Naive thymus-derived CD4-positive, alpha-beta T cell (primary cell): ENCODE data around the gene EYS. TPM values are rescaled to one million over a fixed set of nuclear protein-coding genes. Genes with fewer than 3 reads are reported as not detected.

Source experiments
- ATAC-seq: fragments of 150-1000 bp; cut with Tn5 transposase; 2 replicates; pipeline ENCODE4 v1.10.0; 2021; ENCODE audit warnings: mild to moderate bottlenecking, moderate library complexity
- CTCF ChIA-PET: fragments of 350-600 bp; sonication (Branson Sonifier 250); formaldehyde crosslinking; loops from one replicate; lab custom pipeline; 2021; ENCODE audit warnings: antibody characterized with exemption; lab: Charles Lee
- POLR2A ChIA-PET: fragments of 350-600 bp; sonication (Branson Sonifier 250); formaldehyde crosslinking; loops from one replicate; lab custom pipeline; 2021; ENCODE audit warnings: antibody characterized with exemption, inconsistent platforms; lab: Charles Lee
- DNase-seq, 9 donors: peaks; one replicate each; pipeline versions ENCODE4 v3.0.0 to v3.0.0-alpha.2; 2020 to 2022; ENCODE audit warnings: mixed read lengths in 1 of 9
- H3K27ac ChIP-seq: one replicate; pipeline ENCODE4 v1.7.0; 2013; ENCODE audit warnings: mild to moderate bottlenecking, low read depth, low read length, moderate library complexity
- H3K27me3 ChIP-seq, 2 donors: one replicate each; pipeline ENCODE4 v1.7.0; 2013; ENCODE audit warnings: low read length in 2 of 2, mild to moderate bottlenecking in 2 of 2, moderate library complexity in 2 of 2; ENCODE audit not compliant: control insufficient read depth in 2 of 2, insufficient read depth in 2 of 2
- H3K36me3 ChIP-seq, 3 experiments: 1 replicate in 2 of 3; 2 replicates in 1 of 3; pipeline ENCODE4 v1.7.0; 2013; ENCODE audit warnings: low read length in 3 of 3, mild to moderate bottlenecking in 3 of 3, moderate library complexity in 1 of 3; ENCODE audit not compliant: insufficient read depth in 3 of 3, control insufficient read depth in 2 of 3
- H3K4me1 ChIP-seq, 2 donors: one replicate each; pipeline ENCODE4 v1.7.0; 2013; ENCODE audit warnings: low read length in 2 of 2, mild to moderate bottlenecking in 2 of 2, moderate library complexity in 1 of 2; ENCODE audit not compliant: control insufficient read depth in 2 of 2, insufficient read depth in 2 of 2
- H3K4me3 ChIP-seq: 2 replicates; pipeline ENCODE4 v1.7.0; 2013; ENCODE audit warnings: mild to moderate bottlenecking, low read length
- H3K9me3 ChIP-seq, 3 experiments: 1 replicate in 2 of 3; 2 replicates in 1 of 3; pipeline ENCODE4 v1.7.0; 2013; ENCODE audit warnings: low read length in 3 of 3; ENCODE audit not compliant: control insufficient read depth in 2 of 3
- H3K27ac Mint-ChIP-seq, 9 donors: one replicate each; pipeline ENCODE4 v1.8.0; 2020 to 2022; ENCODE audit warnings: mixed read lengths in 9 of 9, mild to moderate bottlenecking in 8 of 9, moderate library complexity in 5 of 9, inconsistent platforms in 2 of 9
- H3K27me3 Mint-ChIP-seq, 5 donors: one replicate each; pipeline ENCODE4 v1.8.0; 2021 to 2022; ENCODE audit warnings: mixed read lengths in 5 of 5, mild to moderate bottlenecking in 1 of 5
- H3K36me3 Mint-ChIP-seq, 5 donors: one replicate each; pipeline ENCODE4 v1.8.0; 2020 to 2022; ENCODE audit warnings: mixed read lengths in 5 of 5, mild to moderate bottlenecking in 3 of 5, inconsistent platforms in 1 of 5
- H3K4me1 Mint-ChIP-seq, 7 donors: one replicate each; pipeline ENCODE4 v1.8.0; 2020 to 2022; ENCODE audit warnings: mixed read lengths in 7 of 7, mild to moderate bottlenecking in 3 of 7, inconsistent platforms in 1 of 7
- H3K4me3 Mint-ChIP-seq, 10 donors: one replicate each; pipeline ENCODE4 v1.8.0; 2020 to 2022; ENCODE audit warnings: mild to moderate bottlenecking in 10 of 10, mixed read lengths in 10 of 10, moderate library complexity in 6 of 10, inconsistent platforms in 2 of 10
- H3K9me3 Mint-ChIP-seq, 11 donors: one replicate each; pipeline ENCODE4 v1.8.0; 2020 to 2022; ENCODE audit warnings: mixed read lengths in 11 of 11, mild to moderate bottlenecking in 4 of 11, inconsistent platforms in 1 of 11, moderate library complexity in 1 of 11
- intact Hi-C, 2 donors: fragments of 100-400 bp; cut with micrococcal nuclease; formaldehyde crosslinking; loops; one replicate each; pipeline ENCODE4 v1.15.1; 2023
- polyA plus RNA-seq, 2 donors: library from polyadenylated mRNA; unstranded; fragments of 300-500 nt; fragmentation: Illumina TruSeq; gene quantifications; one replicate each; pipeline ENCODE4 v1.2.3, GENCODE V29; 2021
- total RNA-seq, 6 experiments: library from RNA in 5 of 6; stranded (reverse) in 5 of 6; gene quantifications; 1 replicate in 5 of 6; 2 replicates in 1 of 6; pipeline ENCODE4 v1.2.3 and lab custom pipeline; 2021 to 2026

EYS gene
- total and polyA plus RNA-seq, 7 experiments from 2014 or later, result 0.07 to 0.21 (median 0.13) TPM; not detected in 4

GRCh38 chr6:63881791-63882190 lies 1825.2 kb downstream of the EYS start:
- no peak overlapping the region for H3K27ac Mint-ChIP-seq
- intact Hi-C loops, result no loop called here
- H3K4me1 Mint-ChIP-seq, result no peaks in the 10 kb centered on the region
- CTCF ChIA-PET, result no interaction called here
- no peaks in the 10 kb centered on the region for H3K27me3 ChIP-seq
- no peak overlapping the region for H3K4me3 Mint-ChIP-seq
- peaks cover 0 to 4% (median 2%) of the 10 kb centered on the region in 5 donors for H3K27me3 Mint-ChIP-seq
- H3K4me1 ChIP-seq, result no peaks in the 10 kb centered on the region
- peaks cover 0 to 18% (median 3%) of the 10 kb centered on the region in 11 donors for H3K9me3 Mint-ChIP-seq
- POLR2A ChIA-PET, result no interaction called here
- no peaks in the 10 kb centered on the region for H3K36me3 ChIP-seq
- H3K9me3 ChIP-seq, result no peaks in the 10 kb centered on the region
- no peak for ATAC-seq
- H3K4me3 ChIP-seq, result no peak overlapping the region
- no peak overlapping the region for H3K27ac ChIP-seq
- H3K36me3 Mint-ChIP-seq, result peaks cover 0 to 4% (median 0%) of the 10 kb centered on the region in 5 donors
- no peak for DNase-seq

- no peaks in the 10 kb centered on the region for H3K9me3 ChIP-seq
- DNase-seq (no peak), ATAC-seq (no peak)
- Mint-ChIP-seq H3K9me3 (peaks cover 0 to 17% (median 5%) of the 10 kb centered on the region in 11 donors), H3K4me3 (no peak overlapping the region), H3K27ac (no peak overlapping the region), H3K36me3 (no peaks in the 10 kb centered on the region), H3K4me1 (no peaks in the 10 kb centered on the region), H3K27me3 (no peaks in the 10 kb centered on the region)
- no peak overlapping the region for H3K4me3 ChIP-seq
- intact Hi-C loops, result no loop called here
- H3K36me3 ChIP-seq, result no peaks in the 10 kb centered on the region
- H3K27me3 ChIP-seq, result no peaks in the 10 kb centered on the region
- H3K4me1 ChIP-seq, result no peaks in the 10 kb centered on the region
- no peak overlapping the region for H3K27ac ChIP-seq
- ChIA-PET CTCF (no interaction called here), POLR2A (no interaction called here)
Observed at GRCh38 chr6:63872233-63872632, 1834.8 kb downstream of the EYS start.

- no peaks in the 10 kb centered on the region for H3K36me3 ChIP-seq
- H3K4me1 Mint-ChIP-seq, result no peaks in the 10 kb centered on the region
- H3K27me3 ChIP-seq, result no peaks in the 10 kb centered on the region
- no peak for ATAC-seq
- H3K27me3 Mint-ChIP-seq, result no peaks in the 10 kb centered on the region
- ChIA-PET CTCF (no interaction called here), POLR2A (no interaction called here)
- no peak overlapping the region for H3K27ac Mint-ChIP-seq
- DNase-seq, result no peak
- no peaks in the 10 kb centered on the region for H3K4me1 ChIP-seq
- H3K9me3 ChIP-seq, result no peaks in the 10 kb centered on the region
- H3K4me3 ChIP-seq, result no peak overlapping the region
- no peak overlapping the region for H3K4me3 Mint-ChIP-seq
- intact Hi-C loops, result no loop called here
- no peak overlapping the region for H3K27ac ChIP-seq
- H3K9me3 Mint-ChIP-seq, result peaks cover 0 to 5% (median 0%) of the 10 kb centered on the region in 11 donors
- no peaks in the 10 kb centered on the region for H3K36me3 Mint-ChIP-seq
Observed at GRCh38 chr6:63868351-63868750, 1838.7 kb downstream of the EYS start.

GRCh38 chr6:63864671-63865318 lies 1842.2 kb downstream of the EYS start:
- DNase-seq (no peak), ATAC-seq (no peak)
- intact Hi-C loops, result no loop called here
- Histone ChIP-seq H3K27me3 (no peaks in the 10 kb centered on the region), H3K4me1 (no peaks in the 10 kb centered on the region), H3K36me3 (no peaks in the 10 kb centered on the region), H3K9me3 (no peaks in the 10 kb centered on the region), H3K4me3 (no peak overlapping the region), H3K27ac (no peak overlapping the region)
- no peaks in the 10 kb centered on the region for H3K4me1 Mint-ChIP-seq
- H3K4me3 Mint-ChIP-seq, result no peak overlapping the region
- ChIA-PET POLR2A (no interaction called here), CTCF (no interaction called here)
- no peaks in the 10 kb centered on the region for H3K36me3 Mint-ChIP-seq
- H3K27ac Mint-ChIP-seq, result no peak overlapping the region
- H3K27me3 Mint-ChIP-seq, result no peaks in the 10 kb centered on the region
- H3K9me3 Mint-ChIP-seq, result no peaks in the 10 kb centered on the region

- Histone ChIP-seq H3K27me3 (no peaks in the 10 kb centered on the region), H3K4me3 (no peak overlapping the region), H3K4me1 (no peaks in the 10 kb centered on the region), H3K36me3 (no peaks in the 10 kb centered on the region), H3K27ac (no peak overlapping the region), H3K9me3 (no peaks in the 10 kb centered on the region)
- Mint-ChIP-seq H3K9me3 (no peaks in the 10 kb centered on the region), H3K36me3 (no peaks in the 10 kb centered on the region), H3K27ac (no peak overlapping the region), H3K27me3 (no peaks in the 10 kb centered on the region), H3K4me3 (no peak overlapping the region), H3K4me1 (no peaks in the 10 kb centered on the region)
- CTCF ChIA-PET, result no interaction called here
- POLR2A ChIA-PET, result no interaction called here
- intact Hi-C loops, result no loop called here
- DNase-seq (no peak), ATAC-seq (no peak)
Observed at GRCh38 chr6:63864061-63864460, 1843.0 kb downstream of the EYS start.

GRCh38 chr6:63862486-63863198 lies 1844.4 kb downstream of the EYS start:
- Histone ChIP-seq H3K27ac (no peak overlapping the region), H3K27me3 (no peaks in the 10 kb centered on the region), H3K36me3 (no peaks in the 10 kb centered on the region), H3K9me3 (no peaks in the 10 kb centered on the region), H3K4me3 (no peak overlapping the region), H3K4me1 (no peaks in the 10 kb centered on the region)
- ChIA-PET POLR2A (no interaction called here), CTCF (no interaction called here)
- ATAC-seq (no peak), DNase-seq (no peak)
- Mint-ChIP-seq H3K4me3 (no peak overlapping the region), H3K36me3 (no peaks in the 10 kb centered on the region), H3K27me3 (no peaks in the 10 kb centered on the region), H3K9me3 (no peaks in the 10 kb centered on the region), H3K4me1 (no peaks in the 10 kb centered on the region), H3K27ac (no peak overlapping the region)
- intact Hi-C loops, result no loop called here

GRCh38 chr6:63859528-63859927 lies 1847.5 kb downstream of the EYS start:
- Histone ChIP-seq H3K9me3 (no peaks in the 10 kb centered on the region), H3K4me1 (no peaks in the 10 kb centered on the region), H3K27me3 (no peaks in the 10 kb centered on the region), H3K36me3 (no peaks in the 10 kb centered on the region), H3K4me3 (no peak overlapping the region), H3K27ac (no peak overlapping the region)
- no peaks in the 10 kb centered on the region for H3K36me3 Mint-ChIP-seq
- CTCF ChIA-PET, result no interaction called here
- ATAC-seq (no peak), DNase-seq (no peak)
- H3K27me3 Mint-ChIP-seq, result no peaks in the 10 kb centered on the region
- no peaks in the 10 kb centered on the region for H3K9me3 Mint-ChIP-seq
- no peak overlapping the region for H3K27ac Mint-ChIP-seq
- no peaks in the 10 kb centered on the region for H3K4me1 Mint-ChIP-seq
- POLR2A ChIA-PET, result no interaction called here
- intact Hi-C loops, result no loop called here
- peak overlapping the region in 1 of 10 donors; percentile 17 for H3K4me3 Mint-ChIP-seq
